ENCODE data around the gene DIAPH3. TPM values are rescaled to one million over a fixed set of nuclear protein-coding genes. Genes with fewer than 3 reads are reported as not detected.

The DIAPH3 gene
- total and polyA plus RNA-seq, 10 donors = 0.07 to 4.1 (median 1.4) TPM

DNA sequence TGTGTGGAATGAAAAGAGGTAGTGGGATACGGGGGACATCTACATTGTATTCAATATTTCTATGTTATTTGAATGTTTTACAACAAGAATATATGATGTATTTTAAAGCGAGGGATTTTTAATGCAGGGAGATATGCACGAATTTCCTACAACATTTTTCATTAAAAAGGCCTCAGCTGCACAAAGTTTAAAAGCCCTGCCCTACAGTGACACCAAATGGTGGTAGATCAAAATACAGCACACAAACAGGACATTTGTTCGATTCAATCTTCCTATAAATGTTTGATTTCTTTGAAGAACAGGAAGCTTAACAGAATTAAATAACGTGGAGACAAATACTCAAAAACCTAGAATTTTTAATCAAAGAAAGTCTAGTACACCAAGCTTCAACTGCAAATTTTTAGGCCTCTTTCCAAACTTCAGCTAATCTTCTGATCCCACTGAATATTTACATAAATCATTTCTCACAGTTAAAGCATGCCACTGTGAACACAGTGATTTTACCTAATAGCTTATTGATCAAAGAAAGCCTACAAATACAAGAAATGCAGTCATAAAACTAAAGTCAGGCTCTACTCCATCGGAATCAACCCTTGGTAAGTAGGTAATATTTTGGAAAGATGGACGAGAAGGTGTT lies 257.2 kb downstream of the DIAPH3 start:
- Histone ChIP-seq H3K27ac (no peak overlapping the region), H3K4me1 (no peaks in the 10 kb centered on the region), H3K4me3 (no peak overlapping the region), H3K27me3 (replicated peaks in 1 of 7) (no peaks in the 10 kb centered on the region), H3K36me3 (no peaks in the 10 kb centered on the region), H3K9me3 (no peaks in the 10 kb centered on the region)
- WGBS, 5 donors = 58 to 74% (median 66%) methylated on average over 7 of the region's 7 CpGs
- intact Hi-C loops (cut with DNase I; ENCODE audit: low total_unique reads) = no loop called here
- DNase-seq = no peak
- TF ChIP-seq POLR2A (IDR thresholded peaks at IDR 0.05) = no peak
- TF ChIP-seq, protein P1, sequence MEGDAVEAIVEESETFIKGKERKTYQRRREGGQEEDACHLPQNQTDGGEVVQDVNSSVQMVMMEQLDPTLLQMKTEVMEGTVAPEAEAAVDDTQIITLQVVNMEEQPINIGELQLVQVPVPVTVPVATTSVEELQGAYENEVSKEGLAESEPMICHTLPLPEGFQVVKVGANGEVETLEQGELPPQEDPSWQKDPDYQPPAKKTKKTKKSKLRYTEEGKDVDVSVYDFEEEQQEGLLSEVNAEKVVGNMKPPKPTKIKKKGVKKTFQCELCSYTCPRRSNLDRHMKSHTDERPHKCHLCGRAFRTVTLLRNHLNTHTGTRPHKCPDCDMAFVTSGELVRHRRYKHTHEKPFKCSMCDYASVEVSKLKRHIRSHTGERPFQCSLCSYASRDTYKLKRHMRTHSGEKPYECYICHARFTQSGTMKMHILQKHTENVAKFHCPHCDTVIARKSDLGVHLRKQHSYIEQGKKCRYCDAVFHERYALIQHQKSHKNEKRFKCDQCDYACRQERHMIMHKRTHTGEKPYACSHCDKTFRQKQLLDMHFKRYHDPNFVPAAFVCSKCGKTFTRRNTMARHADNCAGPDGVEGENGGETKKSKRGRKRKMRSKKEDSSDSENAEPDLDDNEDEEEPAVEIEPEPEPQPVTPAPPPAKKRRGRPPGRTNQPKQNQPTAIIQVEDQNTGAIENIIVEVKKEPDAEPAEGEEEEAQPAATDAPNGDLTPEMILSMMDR (IDR thresholded peaks at IDR 0.05 in 8 of 11, conservative IDR thresholded peaks at IDR 0.05 in 3 of 11) = peak in 7 of 11 experiments; percentile 15 to 45 (median 25)

DNA sequence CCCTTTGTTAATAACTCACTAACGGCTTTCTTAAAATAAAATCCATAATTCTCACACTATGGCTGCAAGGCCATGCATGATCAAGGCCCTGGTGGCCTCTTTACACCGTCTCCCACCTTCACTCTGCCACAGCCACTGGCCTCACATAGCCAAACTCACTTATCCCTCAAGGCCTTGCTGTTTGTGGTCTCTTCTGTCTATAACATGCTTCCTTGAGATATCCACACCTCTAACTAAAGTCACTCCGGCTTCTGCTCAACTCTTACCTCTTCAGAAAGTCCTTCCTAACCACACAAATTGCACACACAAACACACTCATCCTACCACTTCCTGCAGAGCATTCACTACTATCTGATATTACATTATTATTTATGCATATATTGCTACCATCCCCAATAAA lies 262.5 kb downstream of the DIAPH3 start:
- Histone ChIP-seq H3K4me3 (no peak overlapping the region), H3K36me3 (no peaks in the 10 kb centered on the region), H3K9me3 (no peaks in the 10 kb centered on the region), H3K27ac (no peak overlapping the region), H3K27me3 (replicated peaks in 1 of 7) (no peaks in the 10 kb centered on the region), H3K4me1 (no peaks in the 10 kb centered on the region)
- DNase-seq = no peak
- WGBS, 5 donors = 74 to 86% (median 78%) methylated on average over 3 of the region's 3 CpGs
- TF ChIP-seq POLR2AphosphoS5 (IDR thresholded peaks at IDR 0.05) (no peak), POLR2A (IDR thresholded peaks at IDR 0.05) (no peak)
- TF ChIP-seq, protein P1 (IDR thresholded peaks at IDR 0.05 in 8 of 11, conservative IDR thresholded peaks at IDR 0.05 in 3 of 11) = no peak
- intact Hi-C loops (cut with DNase I; ENCODE audit: low total_unique reads) = no loop called here

DNA sequence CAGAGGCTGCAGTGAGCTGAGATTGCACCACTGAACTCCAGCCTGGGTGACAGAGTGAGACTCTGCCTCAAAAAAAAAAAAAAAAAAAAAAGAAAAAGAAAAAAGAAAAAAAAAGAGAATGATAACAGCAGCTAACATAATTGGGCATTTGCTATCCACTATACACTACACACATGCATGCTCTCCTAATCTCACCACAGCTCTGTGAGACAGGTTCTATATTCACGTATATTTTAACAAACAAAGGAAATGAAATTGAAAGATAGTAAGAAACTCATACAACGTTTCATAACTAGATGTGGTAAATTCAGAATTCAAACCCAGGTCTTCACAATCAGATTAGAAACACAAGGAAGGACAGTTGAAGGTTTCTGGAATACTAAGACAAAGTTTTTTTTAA lies 265.7 kb downstream of the DIAPH3 start:
- 63 to 75% (median 67%) methylated on average over 2 of the region's 2 CpGs for WGBS, 5 donors
- no peak for TF ChIP-seq POLR2A (IDR thresholded peaks at IDR 0.05)
- TF ChIP-seq, protein P1 (IDR thresholded peaks at IDR 0.05 in 8 of 11, conservative IDR thresholded peaks at IDR 0.05 in 3 of 11) = no peak
- no peak for TF ChIP-seq POLR2AphosphoS5 (IDR thresholded peaks at IDR 0.05)

DNA sequence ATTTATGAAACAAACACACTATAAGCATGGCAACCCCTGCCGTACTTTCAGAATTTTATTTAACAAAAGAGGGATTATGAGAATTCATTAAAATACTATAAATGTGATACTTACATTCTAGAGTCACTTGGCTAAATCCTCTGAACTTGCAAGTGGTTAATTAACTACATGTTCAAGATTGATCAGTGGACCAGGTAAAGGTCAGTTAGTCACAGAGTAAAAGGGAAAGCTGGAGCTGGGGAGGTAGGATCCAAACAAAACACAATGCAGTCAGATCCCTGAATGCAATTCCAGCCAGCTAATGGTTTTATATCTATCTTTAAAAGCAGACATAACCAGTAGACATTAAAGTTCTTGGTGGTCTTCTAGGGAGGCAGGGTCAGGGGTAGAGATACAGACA lies 270.5 kb downstream of the DIAPH3 start:
- DNase-seq = no peak
- WGBS, 5 donors = 96 to 100% (median 98%) methylated on average over 1 of the region's 1 CpG

More for the DNA sequence above, 265.7 kb downstream of the DIAPH3 start:
- Histone ChIP-seq H3K4me1 (no peaks in the 10 kb centered on the region), H3K27ac (no peak overlapping the region), H3K4me3 (no peak overlapping the region), H3K36me3 (no peaks in the 10 kb centered on the region), H3K9me3 (no peaks in the 10 kb centered on the region), H3K27me3 (replicated peaks in 1 of 7) (no peaks in the 10 kb centered on the region)
- no peak for DNase-seq
- intact Hi-C loops (cut with DNase I; ENCODE audit: low total_unique reads) = no loop called here

More for the DNA sequence above, 270.5 kb downstream of the DIAPH3 start:
- intact Hi-C loops (cut with DNase I; ENCODE audit: low total_unique reads) = no loop called here
- TF ChIP-seq, protein P1 (IDR thresholded peaks at IDR 0.05 in 8 of 11, conservative IDR thresholded peaks at IDR 0.05 in 3 of 11) = no peak
- TF ChIP-seq POLR2AphosphoS5 (IDR thresholded peaks at IDR 0.05) = no peak
- TF ChIP-seq POLR2A (IDR thresholded peaks at IDR 0.05) = no peak
- Histone ChIP-seq H3K36me3 (no peaks in the 10 kb centered on the region), H3K4me1 (no peaks in the 10 kb centered on the region), H3K9me3 (no peaks in the 10 kb centered on the region), H3K4me3 (no peak overlapping the region), H3K27me3 (replicated peaks in 1 of 7) (no peaks in the 10 kb centered on the region), H3K27ac (no peak overlapping the region)

Data from spleen (tissue), 11 donors.